IMR-90 (cell line): ENCODE data around the gene CSTB. TPM values are rescaled to one million over a fixed set of nuclear protein-coding genes. Genes with fewer than 3 reads are reported as not detected.

Experiments
- ATAC-seq: fragments of 200-7000 bp; cut with Tn5 transposase; 2 replicates; pipeline ENCODE4 v1.9.1; 2020; ENCODE audit warnings: low read depth, mild to moderate bottlenecking, moderate library complexity
- BruUV-seq: library from RNA; stranded (reverse); fragments of 400-500 nt; replicated peaks from 2 replicates; lab custom pipeline; 2021; lab: Mats Ljungman, UMichigan
- CTCF ChIA-PET: fragments of 300-600 bp; formaldehyde crosslinking; extraction: SDS; loops from one replicate; lab custom pipeline; 2021; ENCODE audit warnings: antibody characterized with exemption; lab: Yijun Ruan, JAX
- POLR2A ChIA-PET: fragments of 300-600 bp; sonication (Branson Sonifier 250); formaldehyde crosslinking; loops from one replicate; lab custom pipeline; 2022; ENCODE audit warnings: antibody characterized with exemption; ENCODE audit not compliant: unreplicated experiment; lab: Charles Lee
- DNase-seq: peaks from one replicate; pipeline ENCODE4 v3.0.0; 2013
- H2AFZ ChIP-seq: replicated peaks from 2 replicates; pipeline ENCODE3; 2013; ENCODE audit warnings: low read length, mild to moderate bottlenecking; ENCODE audit not compliant: poor library complexity
- H2AK5ac ChIP-seq: 2 replicates; pipeline ENCODE4 v1.6.1; 2013; ENCODE audit warnings: low read depth, low read length, inconsistent platforms
- H2AK9ac ChIP-seq: replicated peaks from 2 replicates; pipeline ENCODE3; 2013; ENCODE audit warnings: mild to moderate bottlenecking, low read depth, low read length, moderate library complexity; ENCODE audit not compliant: poor library complexity
- H2BK120ac ChIP-seq: 2 replicates; pipeline ENCODE4 v1.6.1; 2013; ENCODE audit warnings: low read depth, low read length, inconsistent platforms
- H2BK15ac ChIP-seq: 3 replicates; pipeline ENCODE4 v1.6.1; 2013; ENCODE audit warnings: low read depth, low read length, inconsistent platforms
- H2BK20ac ChIP-seq: 2 replicates; pipeline ENCODE4 v1.6.1; 2013; ENCODE audit warnings: low read depth, mild to moderate bottlenecking, inconsistent platforms, low read length, moderate library complexity
- H2BK5ac ChIP-seq: 2 replicates; pipeline ENCODE4 v1.6.1; 2013; ENCODE audit warnings: mild to moderate bottlenecking, low read depth, low read length, inconsistent platforms; ENCODE audit not compliant: poor library complexity, severe bottlenecking
- H3K14ac ChIP-seq: replicated peaks from 2 replicates; pipeline ENCODE4 v1.6.1; 2013; ENCODE audit warnings: low read depth, low read length, inconsistent platforms
- H3K18ac ChIP-seq: 2 replicates; pipeline ENCODE4 v1.6.1; 2013; ENCODE audit warnings: low read depth, low read length, control low read depth
- H3K23ac ChIP-seq: 2 replicates; pipeline ENCODE4 v1.6.1; 2013; ENCODE audit warnings: low read depth, low read length, inconsistent platforms
- H3K27ac ChIP-seq: 2 replicates; pipeline ENCODE4 v1.5.1; 2013; ENCODE audit warnings: mild to moderate bottlenecking, control low read depth, low read length; ENCODE audit not compliant: insufficient read depth
- H3K27me3 ChIP-seq: 2 replicates; pipeline ENCODE4 v1.6.1; 2013; ENCODE audit warnings: low read length; ENCODE audit not compliant: control insufficient read depth, insufficient read depth
- H3K36me3 ChIP-seq: 2 replicates; pipeline ENCODE4 v1.6.1; 2013; ENCODE audit warnings: low read length, mixed read lengths; ENCODE audit not compliant: control insufficient read depth, insufficient read depth
- H3K4ac ChIP-seq: 2 replicates; pipeline ENCODE4 v1.6.1; 2013; ENCODE audit warnings: low read depth, low read length, inconsistent platforms
- H3K4me1 ChIP-seq: 2 replicates; pipeline ENCODE4 v1.6.1; 2013; ENCODE audit warnings: low read length, mixed read lengths; ENCODE audit not compliant: control insufficient read depth, insufficient read depth
- H3K4me2 ChIP-seq: 2 replicates; pipeline ENCODE4 v1.6.1; 2013; ENCODE audit warnings: low read depth, mild to moderate bottlenecking, control low read depth, low read length, moderate library complexity
- H3K4me3 ChIP-seq: 2 replicates; pipeline ENCODE4 v1.5.1; 2013; ENCODE audit warnings: low read depth, mild to moderate bottlenecking, control low read depth, low read length, moderate library complexity; ENCODE audit not compliant: insufficient read depth
- H3K56ac ChIP-seq: 2 replicates; pipeline ENCODE4 v1.6.1; 2013; ENCODE audit warnings: low read length, inconsistent platforms; ENCODE audit not compliant: insufficient read depth; ENCODE audit errors: extremely low read depth
- H3K79me1 ChIP-seq, 2 experiments: 2 replicates each; pipeline ENCODE4 v1.6.1; 2013; ENCODE audit warnings: low read length in 2 of 2, inconsistent platforms in 1 of 2, low read depth in 1 of 2
- H3K9ac ChIP-seq: 2 replicates; pipeline ENCODE4 v1.6.1; 2013; ENCODE audit warnings: low read depth, low read length, control low read depth
- H3K9me1 ChIP-seq: 2 replicates; pipeline ENCODE4 v1.6.1; 2013; ENCODE audit warnings: low read length, inconsistent platforms; ENCODE audit not compliant: insufficient read depth
- H3K9me3 ChIP-seq: 2 replicates; pipeline ENCODE4 v1.6.1; 2013; ENCODE audit warnings: low read length; ENCODE audit not compliant: control insufficient read depth, insufficient read depth
- H4K20me1 ChIP-seq: 2 replicates; pipeline ENCODE4 v1.6.1; 2013; ENCODE audit warnings: low read length, inconsistent platforms; ENCODE audit not compliant: insufficient read depth
- H4K5ac ChIP-seq: 2 replicates; pipeline ENCODE4 v1.6.1; 2013; ENCODE audit warnings: mild to moderate bottlenecking, low read depth, low read length, control low read depth
- H4K8ac ChIP-seq, 2 experiments: 2 replicates each; pipeline ENCODE4 v1.6.1; 2013; ENCODE audit warnings: low read depth in 2 of 2, low read length in 2 of 2, control low read depth in 1 of 2, inconsistent platforms in 1 of 2
- H4K91ac ChIP-seq: 2 replicates; pipeline ENCODE4 v1.6.1; 2013; ENCODE audit warnings: low read depth, low read length, inconsistent platforms; ENCODE audit not compliant: insufficient read depth
- BHLHE40 ChIP-seq: fragments of 150-350 bp; IDR thresholded peaks from 2 replicates; pipeline ENCODE4 v1.6.1; 2016; ENCODE audit warnings: mild to moderate bottlenecking, low read depth, low read length
- CEBPB ChIP-seq: IDR thresholded peaks from 2 replicates; pipeline ENCODE4 v1.6.1; 2012; ENCODE audit warnings: low read depth, low read length, improper control_type of control experiment
- CHD1 ChIP-seq: IDR thresholded peaks from 2 replicates; pipeline ENCODE4 v1.6.1; 2012; ENCODE audit warnings: low read depth, low read length, improper control_type of control experiment
- FOS ChIP-seq: fragments of 150-350 bp; IDR thresholded peaks from 2 replicates; pipeline ENCODE4 v1.6.1; 2016; ENCODE audit warnings: low read depth, low read length
- MAFK ChIP-seq: IDR thresholded peaks from 2 replicates; pipeline ENCODE4 v1.6.1; 2012; ENCODE audit warnings: low read depth, low read length, improper control_type of control experiment
- MAZ ChIP-seq: IDR thresholded peaks from 2 replicates; pipeline ENCODE4 v1.6.1; 2012; ENCODE audit warnings: low read depth, mild to moderate bottlenecking, low read length, improper control_type of control experiment, moderate library complexity, borderline replicate concordance
- MXI1 ChIP-seq: IDR thresholded peaks from 2 replicates; pipeline ENCODE4 v1.6.1; 2012; ENCODE audit warnings: low read depth, mild to moderate bottlenecking, low read length, moderate library complexity, borderline replicate concordance
- NFE2L2 ChIP-seq: fragments of 150-350 bp; IDR thresholded peaks from 2 replicates; pipeline ENCODE4 v1.6.1; 2016; ENCODE audit warnings: low read depth, mild to moderate bottlenecking, low read length
- POLR2A ChIP-seq: IDR thresholded peaks from 2 replicates; pipeline ENCODE4 v1.6.1; 2012; ENCODE audit warnings: mild to moderate bottlenecking, low read depth, low read length
- RAD21 ChIP-seq: IDR thresholded peaks from 2 replicates; pipeline ENCODE4 v1.6.1; 2012; ENCODE audit warnings: low read length, improper control_type of control experiment
- RCOR1 ChIP-seq: IDR thresholded peaks from 2 replicates; pipeline ENCODE4 v1.6.1; 2012; ENCODE audit warnings: mild to moderate bottlenecking, low read length, improper control_type of control experiment; ENCODE audit not compliant: insufficient replicate concordance
- RFX5 ChIP-seq: IDR thresholded peaks from 2 replicates; pipeline ENCODE4 v1.8.0; 2012; ENCODE audit warnings: low read depth, mild to moderate bottlenecking, low read length, moderate library complexity
- SMC3 ChIP-seq: fragments of 150-350 bp; IDR thresholded peaks from 2 replicates; pipeline ENCODE4 v1.6.1; 2016; ENCODE audit warnings: low read depth, mild to moderate bottlenecking, antibody characterized with exemption, low read length, moderate library complexity
- whole genome bisulfite sequencing, 2 experiments: methylation state at CpG; one replicate each; pipeline versions ENCODE4 v1.1.5 to v1.1.7; 2013; ENCODE audit warnings: missing lambda C conversion rate in 2 of 2; ENCODE audit not compliant: insufficient read length in 1 of 2; ENCODE audit errors: extremely low coverage in 2 of 2; 5-methylcytosine and 5-hydroxymethylcytosine counted together
- dilution Hi-C: fragments of 300-500 bp; cut with HindIII; formaldehyde crosslinking; loops from one replicate; pipeline ENCODE4 v1.14.3; 2018; ENCODE audit warnings: low sequenced_read_pairs; ENCODE audit not compliant: unreplicated experiment
- in situ Hi-C: fragments of 300-500 bp; cut with MboI; formaldehyde crosslinking; loops from 3 replicates; pipeline ENCODE4 v1.14.3; 2019; ENCODE audit warnings: low sequenced_read_pairs, inconsistent platforms, mixed read lengths
- intact Hi-C: fragments of 100-400 bp; cut with micrococcal nuclease; formaldehyde crosslinking; loops from 2 replicates; pipeline ENCODE4 v1.10.0; 2022
- polyA plus RNA-seq, 3 experiments: library from polyadenylated mRNA; depleted of rRNA; stranded (reverse); fragments of >200 nt; gene quantifications; 2 replicates each; pipeline ENCODE4 v1.2.3, GENCODE V29; 2012; ENCODE audit warnings: low replicate concordance in 1 of 3
- total RNA-seq: library from RNA; depleted of rRNA; stranded (reverse); fragments of >200 nt; gene quantifications from 2 replicates; pipeline ENCODE4 v1.2.3, GENCODE V29; 2012
- TF ChIP-seq, protein P1 (sequence below): fragments of 150-350 bp; IDR thresholded peaks from 2 replicates; pipeline ENCODE4 v1.6.1; 2017; ENCODE audit warnings: mild to moderate bottlenecking, antibody characterized with exemption, low read length, low read depth
- TF ChIP-seq, protein P2 (sequence below): fragments of 150-350 bp; IDR thresholded peaks from 2 replicates; pipeline ENCODE4 v1.6.1; 2016; ENCODE audit warnings: low read depth, mild to moderate bottlenecking, low read length, moderate library complexity, borderline replicate concordance
- TF ChIP-seq, protein P3 (sequence below): conservative IDR thresholded peaks from 2 replicates; pipeline ENCODE4 v1.5.1; 2012; ENCODE audit warnings: mild to moderate bottlenecking, low read depth, low read length, improper control_type of control experiment

Gene CSTB
- total and polyA plus RNA-seq, 2 of the 4 experiments (the other 2 are of a cell fraction) = 6.1 to 71.7 TPM

DNA sequence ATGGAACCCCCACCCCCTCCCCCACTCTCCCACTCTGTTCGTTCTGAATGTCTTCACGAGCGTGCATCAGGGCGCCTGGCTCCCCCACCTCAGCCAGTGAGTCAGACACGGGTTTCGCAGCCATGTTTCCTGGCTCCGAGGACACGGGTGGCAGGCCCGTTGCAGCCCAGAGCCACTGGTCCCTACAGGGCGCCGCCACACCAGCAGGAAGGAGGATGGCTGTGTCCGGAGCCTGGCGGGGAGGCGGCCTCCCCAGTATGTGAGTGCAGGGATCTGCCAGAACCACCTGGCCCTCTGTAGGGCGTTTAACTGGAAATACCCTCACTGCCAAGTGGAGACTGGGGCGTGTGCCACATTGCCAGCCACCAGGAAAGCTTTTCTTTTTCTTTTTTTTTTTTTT is 18.5 kb downstream of the CSTB start:
- H2AFZ ChIP-seq = no peak overlapping the region
- no peak overlapping the region for H3K18ac ChIP-seq
- no peak overlapping the region for H2BK5ac ChIP-seq
- no peaks in the 10 kb centered on the region for H3K27me3 ChIP-seq
- no peak overlapping the region for H3K4me3 ChIP-seq
- no peak overlapping the region for H2BK20ac ChIP-seq
- H3K4me2 ChIP-seq = no peak overlapping the region
- H4K20me1 ChIP-seq = peaks cover 4% of the 10 kb centered on the region
- intact Hi-C loops = no loop called here
- no peak for ATAC-seq
- CTCF ChIA-PET = no interaction called here
- H3K23ac ChIP-seq = no peak overlapping the region
- peaks cover 8 to 15% of the 10 kb centered on the region in 2 experiments; a peak in 3 of 4 replicates for H3K79me1 ChIP-seq
- 96% methylated on average over 9 of the region's 16 CpGs; no CpG with 5 or more reads in 1 of the 2 experiments for WGBS, 2 experiments
- no TSS peak for BruUV-seq
- no peak overlapping the region for H3K14ac ChIP-seq
- TF ChIP-seq RAD21 (no peak), RCOR1 (no peak), CEBPB (no peak), NFE2L2 (no peak), SMC3 (no peak), BHLHE40 (no peak), FOS (no peak), RFX5 (no peak), MAZ (no peak), POLR2A (no peak), CHD1 (no peak), MXI1 (no peak), MAFK (no peak)
- TF ChIP-seq, protein P1, sequence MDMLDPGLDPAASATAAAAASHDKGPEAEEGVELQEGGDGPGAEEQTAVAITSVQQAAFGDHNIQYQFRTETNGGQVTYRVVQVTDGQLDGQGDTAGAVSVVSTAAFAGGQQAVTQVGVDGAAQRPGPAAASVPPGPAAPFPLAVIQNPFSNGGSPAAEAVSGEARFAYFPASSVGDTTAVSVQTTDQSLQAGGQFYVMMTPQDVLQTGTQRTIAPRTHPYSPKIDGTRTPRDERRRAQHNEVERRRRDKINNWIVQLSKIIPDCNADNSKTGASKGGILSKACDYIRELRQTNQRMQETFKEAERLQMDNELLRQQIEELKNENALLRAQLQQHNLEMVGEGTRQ = no peak
- TF ChIP-seq, protein P2, sequence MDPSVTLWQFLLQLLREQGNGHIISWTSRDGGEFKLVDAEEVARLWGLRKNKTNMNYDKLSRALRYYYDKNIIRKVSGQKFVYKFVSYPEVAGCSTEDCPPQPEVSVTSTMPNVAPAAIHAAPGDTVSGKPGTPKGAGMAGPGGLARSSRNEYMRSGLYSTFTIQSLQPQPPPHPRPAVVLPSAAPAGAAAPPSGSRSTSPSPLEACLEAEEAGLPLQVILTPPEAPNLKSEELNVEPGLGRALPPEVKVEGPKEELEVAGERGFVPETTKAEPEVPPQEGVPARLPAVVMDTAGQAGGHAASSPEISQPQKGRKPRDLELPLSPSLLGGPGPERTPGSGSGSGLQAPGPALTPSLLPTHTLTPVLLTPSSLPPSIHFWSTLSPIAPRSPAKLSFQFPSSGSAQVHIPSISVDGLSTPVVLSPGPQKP = no peak
- TF ChIP-seq, protein P3, sequence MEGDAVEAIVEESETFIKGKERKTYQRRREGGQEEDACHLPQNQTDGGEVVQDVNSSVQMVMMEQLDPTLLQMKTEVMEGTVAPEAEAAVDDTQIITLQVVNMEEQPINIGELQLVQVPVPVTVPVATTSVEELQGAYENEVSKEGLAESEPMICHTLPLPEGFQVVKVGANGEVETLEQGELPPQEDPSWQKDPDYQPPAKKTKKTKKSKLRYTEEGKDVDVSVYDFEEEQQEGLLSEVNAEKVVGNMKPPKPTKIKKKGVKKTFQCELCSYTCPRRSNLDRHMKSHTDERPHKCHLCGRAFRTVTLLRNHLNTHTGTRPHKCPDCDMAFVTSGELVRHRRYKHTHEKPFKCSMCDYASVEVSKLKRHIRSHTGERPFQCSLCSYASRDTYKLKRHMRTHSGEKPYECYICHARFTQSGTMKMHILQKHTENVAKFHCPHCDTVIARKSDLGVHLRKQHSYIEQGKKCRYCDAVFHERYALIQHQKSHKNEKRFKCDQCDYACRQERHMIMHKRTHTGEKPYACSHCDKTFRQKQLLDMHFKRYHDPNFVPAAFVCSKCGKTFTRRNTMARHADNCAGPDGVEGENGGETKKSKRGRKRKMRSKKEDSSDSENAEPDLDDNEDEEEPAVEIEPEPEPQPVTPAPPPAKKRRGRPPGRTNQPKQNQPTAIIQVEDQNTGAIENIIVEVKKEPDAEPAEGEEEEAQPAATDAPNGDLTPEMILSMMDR = no peak
- no peak overlapping the region for H2BK120ac ChIP-seq
- peaks cover 6% of the 10 kb centered on the region; the same call in 1 of the 2 replicates for H3K4me1 ChIP-seq
- H3K4ac ChIP-seq = no peak overlapping the region
- no peaks in the 10 kb centered on the region for H3K9me3 ChIP-seq
- H2BK15ac ChIP-seq = no peak overlapping the region
- peaks cover 6% of the 10 kb centered on the region for H3K9me1 ChIP-seq
- no peak overlapping the region for H2AK9ac ChIP-seq
- in situ Hi-C loops = no loop called here
- H2AK5ac ChIP-seq = no peak overlapping the region
- H3K56ac ChIP-seq = no peak overlapping the region
- dilution Hi-C loops = no loop called here
- H4K5ac ChIP-seq = no peak overlapping the region
- H3K27ac ChIP-seq = peak overlapping the region; percentile 28; the same call in 1 of the 2 replicates
- POLR2A ChIA-PET = no interaction called here
- DNase-seq = no peak
- no peak overlapping the region for H3K9ac ChIP-seq
- no peak overlapping the region for H4K91ac ChIP-seq
- no peak overlapping the region for H4K8ac ChIP-seq
- H3K36me3 ChIP-seq = peaks cover 82% of the 10 kb centered on the region
